Smooth muscle cell (in vitro differentiated cells): ENCODE data around the gene HSDL2. TPM values are rescaled to one million over a fixed set of nuclear protein-coding genes. Genes with fewer than 3 reads are reported as not detected.
"Not testable (repeated sequence)": the region's sequence is repeated elsewhere in the genome, so short reads cannot be mapped to it uniquely, and the experiment has no call there.

Experiments used
- DNase-seq: peaks from one replicate; lab custom pipeline; 2025; ENCODE audit not compliant: unreplicated experiment; lab: John Stamatoyannopoulos, UW
- H2AFZ ChIP-seq: fragments of 200-600 bp; sonication (generic); 2 replicates; pipeline ENCODE4 v1.6.0; 2016; ENCODE audit warnings: antibody characterized with exemption, low read depth, mild to moderate bottlenecking
- H3F3A ChIP-seq: fragments of 200-600 bp; sonication (generic); 2 replicates; pipeline ENCODE4 v1.6.0; 2017; ENCODE audit warnings: antibody characterized with exemption, low read depth
- H3K27ac ChIP-seq: fragments of 200-600 bp; sonication (generic); 2 replicates; pipeline ENCODE4 v1.5.1; 2016; ENCODE audit warnings: low read depth, mild to moderate bottlenecking
- H3K27me3 ChIP-seq: fragments of 200-600 bp; sonication (generic); 2 replicates; pipeline ENCODE4 v1.6.1; 2016; ENCODE audit warnings: low read depth, mild to moderate bottlenecking
- H3K36me3 ChIP-seq: fragments of 200-600 bp; sonication (generic); 2 replicates; pipeline ENCODE4 v1.5.1; 2016; ENCODE audit warnings: low read depth
- H3K4me1 ChIP-seq: fragments of 200-600 bp; sonication (generic); 2 replicates; pipeline ENCODE4 v1.5.1; 2016; ENCODE audit warnings: low read depth
- H3K4me2 ChIP-seq: fragments of 200-600 bp; sonication (generic); 2 replicates; pipeline ENCODE4 v1.6.0; 2016; ENCODE audit warnings: mild to moderate bottlenecking
- H3K4me3 ChIP-seq: fragments of 200-600 bp; sonication (generic); 2 replicates; pipeline ENCODE4 v1.5.1; 2016; ENCODE audit warnings: mild to moderate bottlenecking
- H3K79me2 ChIP-seq: fragments of 200-600 bp; sonication (generic); 2 replicates; pipeline ENCODE4 v1.6.0; 2016; ENCODE audit warnings: low read depth, mild to moderate bottlenecking
- H3K9ac ChIP-seq: fragments of 200-600 bp; sonication (generic); 2 replicates; pipeline ENCODE4 v1.6.0; 2016; ENCODE audit warnings: low read depth
- H3K9me3 ChIP-seq: fragments of 200-600 bp; sonication (generic); replicated peaks from 2 replicates; pipeline ENCODE4 v1.5.1; 2016; ENCODE audit warnings: low read depth
- H4K20me1 ChIP-seq: fragments of 200-600 bp; sonication (generic); 2 replicates; pipeline ENCODE4 v1.6.0; 2016; ENCODE audit warnings: low read depth
- CTCF ChIP-seq: fragments of 200-600 bp; sonication (generic); IDR thresholded peaks from 2 replicates; pipeline ENCODE4 v1.5.1; 2017; ENCODE audit warnings: borderline replicate concordance, mild to moderate bottlenecking, antibody characterized with exemption; ENCODE audit not compliant: insufficient read depth, poor library complexity, severe bottlenecking
- WGBS: methylation state at CpG from one replicate; pipeline ENCODE4 v1.1.7; 2016; ENCODE audit warnings: low lambda C conversion rate; 5-methylcytosine and 5-hydroxymethylcytosine counted together
- polyA plus RNA-seq: library from polyadenylated mRNA; unstranded; fragments of >200 nt; fragmentation: Nextera tagmentation; extraction: Ambion mirVana; gene quantifications from 2 replicates; pipeline ENCODE4 v1.2.1, GENCODE V29; 2016
- total RNA-seq: library from RNA; depleted of rRNA; stranded (reverse); fragments of >200 nt; gene quantifications from 2 replicates; pipeline ENCODE4 v1.2.3, GENCODE V29; 2014

Gene HSDL2
- total and polyA plus RNA-seq, 2 experiments from 2014 or later, result 8.7 to 18.7 TPM

GRCh38 chr9:112367465-112367864, 12.4 kb upstream of the HSDL2 start:
- no peak for TF ChIP-seq CTCF
- Histone ChIP-seq H3K79me2 (no peaks in the 10 kb centered on the region), H3K4me2 (no peak overlapping the region), H3K9me3 (peaks cover 4% of the 10 kb centered on the region), H3F3A (no peaks in the 10 kb centered on the region), H3K4me1 (no peaks in the 10 kb centered on the region), H4K20me1 (no peaks in the 10 kb centered on the region), H3K36me3 (no peaks in the 10 kb centered on the region), H2AFZ (no peak overlapping the region), H3K4me3 (no peak overlapping the region), H3K9ac (no peak overlapping the region), H3K27me3 (no peaks in the 10 kb centered on the region), H3K27ac (no peak overlapping the region)
- no peak for DNase-seq

GRCh38 chr9:112369817-112370216, 10.1 kb upstream of the HSDL2 start:
- no peak for DNase-seq
- H3K4me1 ChIP-seq, result no peaks in the 10 kb centered on the region
- no peak overlapping the region for H2AFZ ChIP-seq
- no peak for TF ChIP-seq CTCF
- no peaks in the 10 kb centered on the region for H3K36me3 ChIP-seq
- no peak overlapping the region for H3K9ac ChIP-seq
- no peaks in the 10 kb centered on the region for H3K79me2 ChIP-seq
- no peaks in the 10 kb centered on the region for H3K27me3 ChIP-seq
- no peak overlapping the region for H3K27ac ChIP-seq
- peaks cover 4% of the 10 kb centered on the region for H3K9me3 ChIP-seq
- no peaks in the 10 kb centered on the region for H4K20me1 ChIP-seq
- H3K4me3 ChIP-seq, result no peak overlapping the region
- no peaks in the 10 kb centered on the region for H3F3A ChIP-seq
- WGBS, result 86% methylated on average over 1 of the region's 1 CpG
- H3K4me2 ChIP-seq, result no peak overlapping the region

GRCh38 chr9:112371060-112371459, 8.8 kb upstream of the HSDL2 start:
- H2AFZ ChIP-seq, result no peak overlapping the region
- H3K79me2 ChIP-seq, result no peaks in the 10 kb centered on the region
- H3K4me3 ChIP-seq, result no peak overlapping the region
- TF ChIP-seq CTCF, result no peak
- H3F3A ChIP-seq, result no peaks in the 10 kb centered on the region
- no peaks in the 10 kb centered on the region for H4K20me1 ChIP-seq
- H3K9ac ChIP-seq, result no peak overlapping the region
- DNase-seq, result no peak
- H3K4me2 ChIP-seq, result no peak overlapping the region
- H3K27ac ChIP-seq, result no peak overlapping the region
- no peaks in the 10 kb centered on the region for H3K27me3 ChIP-seq
- WGBS, result 0% methylated on average over 1 of the region's 1 CpG
- no peaks in the 10 kb centered on the region for H3K36me3 ChIP-seq
- no peaks in the 10 kb centered on the region for H3K4me1 ChIP-seq
- H3K9me3 ChIP-seq, result peaks cover 4% of the 10 kb centered on the region

GRCh38 chr9:112373666-112374065, 6.2 kb upstream of the HSDL2 start:
- H3K27me3 ChIP-seq, H4K20me1 ChIP-seq: not testable (repeated sequence)
- 82% methylated on average over 2 of the region's 2 CpGs for WGBS

GRCh38 chr9:112374232-112374631, 5.7 kb upstream of the HSDL2 start:
- H2AFZ ChIP-seq, H3K9ac ChIP-seq, H3K79me2 ChIP-seq, H3K4me3 ChIP-seq, H3K36me3 ChIP-seq, H3K4me2 ChIP-seq, DNase-seq, H3K9me3 ChIP-seq, H4K20me1 ChIP-seq, H3K27me3 ChIP-seq, H3K27ac ChIP-seq, H3F3A ChIP-seq: not testable (repeated sequence)
- WGBS, result 98% methylated on average over 2 of the region's 2 CpGs
- peaks cover 12% of the 10 kb centered on the region for H3K4me1 ChIP-seq

More at GRCh38 chr9:112373666-112374065, 6.2 kb upstream of the HSDL2 start:
- H3K4me2 ChIP-seq, DNase-seq, H3K36me3 ChIP-seq, H3K4me1 ChIP-seq, H3F3A ChIP-seq, H3K9ac ChIP-seq, H3K79me2 ChIP-seq, H2AFZ ChIP-seq, H3K27ac ChIP-seq, H3K4me3 ChIP-seq, H3K9me3 ChIP-seq: not testable (repeated sequence)
